Measurements from ENCODE around the gene GRID1. TPM values are rescaled to one million over a fixed set of nuclear protein-coding genes. Genes with fewer than 3 reads are reported as not detected.

GRID1 gene
- total and polyA plus RNA-seq, 2 experiments from 2014 or later: not detected

GRCh38 chr10:86172301-86172700, 194.3 kb downstream of the GRID1 start:
- WGBS, 2 experiments (ENCODE audit: low coverage in 1 of 2, low lambda C conversion rate in 2 of 2, missing lambda C conversion rate in 2 of 2): 13 to 21% methylated on average over 3 of the region's 3 CpGs

GRCh38 chr10:86170255-86171108, 196.1 kb downstream of the GRID1 start:
- in situ Hi-C loops (cut with MboI): no loop called here
- Histone ChIP-seq H3K27ac (no peak overlapping the region), H3K4me3 (no peak overlapping the region), H3K4me1 (ENCODE audit: insufficient read depth) (no peaks in the 10 kb centered on the region), H3K79me2 (ENCODE audit: insufficient read depth) (no peaks in the 10 kb centered on the region), H3K9ac (no peak overlapping the region), H3K9me2 (ENCODE audit: insufficient read depth) (no peaks in the 10 kb centered on the region), H3K27me3 (replicated peaks; ENCODE audit: insufficient read depth) (no peaks in the 10 kb centered on the region), H3K36me3 (ENCODE audit: low read depth) (no peaks in the 10 kb centered on the region), H3K4me2 (ENCODE audit: unreplicated experiment) (no peak overlapping the region), H3F3A (ENCODE audit: insufficient read depth) (no peaks in the 10 kb centered on the region), H4K20me1 (ENCODE audit: insufficient read depth) (no peaks in the 10 kb centered on the region), H3K9me3 (ENCODE audit: low read depth) (no peaks in the 10 kb centered on the region), H2AFZ (no peak overlapping the region)
- TF ChIP-seq EZH2 (IDR thresholded peaks at IDR 0.05; ENCODE audit: insufficient read depth, poor library complexity, severe bottlenecking): no peak
- DNase-seq: no peak
- 42 to 44% methylated on average over 15 of the region's 15 CpGs for WGBS, 2 experiments (ENCODE audit: low coverage in 1 of 2, low lambda C conversion rate in 2 of 2, missing lambda C conversion rate in 2 of 2)

More at GRCh38 chr10:86172301-86172700, 194.3 kb downstream of the GRID1 start:
- no peaks in the 10 kb centered on the region for H3K9me3 ChIP-seq (ENCODE audit: low read depth)
- no peaks in the 10 kb centered on the region for H3K27me3 ChIP-seq (replicated peaks; ENCODE audit: insufficient read depth)
- TF ChIP-seq EZH2 (IDR thresholded peaks at IDR 0.05; ENCODE audit: insufficient read depth, poor library complexity, severe bottlenecking) (no peak), EZH2phosphoT487 (IDR thresholded peaks at IDR 0.05; ENCODE audit: insufficient read depth, low read depth) (no peak)
- H4K20me1 ChIP-seq (ENCODE audit: insufficient read depth): no peaks in the 10 kb centered on the region
- no peak overlapping the region for H2AFZ ChIP-seq
- H3K4me2 ChIP-seq (ENCODE audit: unreplicated experiment): no peak overlapping the region
- no peak overlapping the region for H3K27ac ChIP-seq
- no peaks in the 10 kb centered on the region for H3K9me2 ChIP-seq (ENCODE audit: insufficient read depth)
- no peak overlapping the region for H3K4me3 ChIP-seq
- no peak overlapping the region for H3K9ac ChIP-seq
- H3K36me3 ChIP-seq (ENCODE audit: low read depth): no peaks in the 10 kb centered on the region
- H3F3A ChIP-seq (ENCODE audit: insufficient read depth): no peaks in the 10 kb centered on the region
- H3K79me2 ChIP-seq (ENCODE audit: insufficient read depth): no peaks in the 10 kb centered on the region
- in situ Hi-C loops (cut with MboI): no loop called here
- H3K4me1 ChIP-seq (ENCODE audit: insufficient read depth): no peaks in the 10 kb centered on the region
- DNase-seq: no peak

- no peak overlapping the region for H3K9ac ChIP-seq
- no peaks in the 10 kb centered on the region for H3K9me3 ChIP-seq (ENCODE audit: low read depth)
- no peaks in the 10 kb centered on the region for H3K79me2 ChIP-seq (ENCODE audit: insufficient read depth)
- H3K9me2 ChIP-seq (ENCODE audit: insufficient read depth): no peaks in the 10 kb centered on the region
- H3K27me3 ChIP-seq (replicated peaks; ENCODE audit: insufficient read depth): no peaks in the 10 kb centered on the region
- H3K4me3 ChIP-seq: no peak overlapping the region
- in situ Hi-C loops (cut with MboI): no loop called here
- no peak for DNase-seq
- no peaks in the 10 kb centered on the region for H3F3A ChIP-seq (ENCODE audit: insufficient read depth)
- H3K4me1 ChIP-seq (ENCODE audit: insufficient read depth): no peaks in the 10 kb centered on the region
- 39 to 53% methylated on average over 10 of the region's 10 CpGs for WGBS, 2 experiments (ENCODE audit: low coverage in 1 of 2, low lambda C conversion rate in 2 of 2, missing lambda C conversion rate in 2 of 2)
- no peaks in the 10 kb centered on the region for H3K36me3 ChIP-seq (ENCODE audit: low read depth)
- no peak overlapping the region for H2AFZ ChIP-seq
- no peak overlapping the region for H3K27ac ChIP-seq
- TF ChIP-seq EZH2phosphoT487 (IDR thresholded peaks at IDR 0.05; ENCODE audit: insufficient read depth, low read depth) (no peak), EZH2 (IDR thresholded peaks at IDR 0.05; ENCODE audit: insufficient read depth, poor library complexity, severe bottlenecking) (no peak)
- no peaks in the 10 kb centered on the region for H4K20me1 ChIP-seq (ENCODE audit: insufficient read depth)
- no peak overlapping the region for H3K4me2 ChIP-seq (ENCODE audit: unreplicated experiment)
These were observed 196.9 kb downstream of the GRID1 start for GRCh38 chr10:86169506-86170254.

GRCh38 chr10:86169066-86169465, 197.5 kb downstream of the GRID1 start:
- Histone ChIP-seq H3K27ac (no peak overlapping the region), H4K20me1 (ENCODE audit: insufficient read depth) (no peaks in the 10 kb centered on the region), H3K79me2 (ENCODE audit: insufficient read depth) (no peaks in the 10 kb centered on the region), H3K4me3 (no peak overlapping the region), H3F3A (ENCODE audit: insufficient read depth) (no peaks in the 10 kb centered on the region), H3K36me3 (ENCODE audit: low read depth) (no peaks in the 10 kb centered on the region), H2AFZ (no peak overlapping the region), H3K27me3 (replicated peaks; ENCODE audit: insufficient read depth) (no peaks in the 10 kb centered on the region), H3K4me2 (ENCODE audit: unreplicated experiment) (no peak overlapping the region), H3K9ac (no peak overlapping the region), H3K4me1 (ENCODE audit: insufficient read depth) (no peaks in the 10 kb centered on the region), H3K9me3 (ENCODE audit: low read depth) (no peaks in the 10 kb centered on the region), H3K9me2 (ENCODE audit: insufficient read depth) (no peaks in the 10 kb centered on the region)
- whole genome bisulfite sequencing, 2 experiments (ENCODE audit: low coverage in 1 of 2, low lambda C conversion rate in 2 of 2, missing lambda C conversion rate in 2 of 2): 39 to 54% methylated on average over 4 of the region's 4 CpGs
- TF ChIP-seq EZH2 (IDR thresholded peaks at IDR 0.05; ENCODE audit: insufficient read depth, poor library complexity, severe bottlenecking): no peak
- TF ChIP-seq EZH2phosphoT487 (IDR thresholded peaks at IDR 0.05; ENCODE audit: insufficient read depth, low read depth): no peak
- in situ Hi-C loops (cut with MboI): no loop called here
- DNase-seq: no peak
